ENCODE data around the gene HNRNPUL2.

Gene HNRNPUL2

DNA sequence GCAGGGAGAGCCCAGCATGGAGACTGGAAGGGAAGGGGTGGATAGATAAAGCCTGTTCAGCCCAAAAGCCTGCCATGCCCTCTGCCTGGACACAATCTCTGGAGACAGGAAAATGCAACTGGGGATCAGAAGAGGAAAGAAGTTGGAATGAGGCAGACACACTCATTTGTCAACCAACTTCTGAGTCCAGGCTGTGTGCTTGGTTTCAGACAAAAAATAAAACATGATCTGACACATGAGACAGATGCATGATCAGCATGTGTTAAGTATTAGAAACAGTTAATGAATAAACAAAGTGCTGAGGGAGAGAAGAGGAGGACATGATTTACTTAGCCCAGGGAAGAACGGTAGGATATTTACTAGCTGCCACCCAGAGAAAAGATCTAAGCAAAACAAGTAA is 38.8 kb downstream of the HNRNPUL2 start:
- H3K4me3 ChIP-seq (ENCODE audit: low read depth in 1 of 2, low read length in 2 of 2): no peak overlapping the region
- no peaks in the 10 kb centered on the region for H3K9me3 ChIP-seq (ENCODE audit: insufficient read depth, low read length, severe bottlenecking)
- no peak overlapping the region; the same call in 1 of the 2 replicates for H3K27ac ChIP-seq (ENCODE audit: low read length)
- no peak for DNase-seq
- H3K27me3 ChIP-seq (ENCODE audit: insufficient read depth, low read length, poor library complexity): no peaks in the 10 kb centered on the region
- TF ChIP-seq CTCF (IDR thresholded peaks at IDR 0.05; ENCODE audit: borderline replicate concordance, extremely low read depth, low read length, poor library complexity, severe bottlenecking) (no peak), EZH2 (IDR thresholded peaks at IDR 0.05; ENCODE audit: borderline replicate concordance, low read depth, low read length, severe bottlenecking) (no peak)
- no peaks in the 10 kb centered on the region for H3K79me2 ChIP-seq (ENCODE audit: insufficient read depth, low read length)
- no peaks in the 10 kb centered on the region for H3K4me1 ChIP-seq (ENCODE audit: insufficient read depth, low read length)
- no peak overlapping the region for H2AFZ ChIP-seq (ENCODE audit: low read depth, low read length)
- ATAC-seq (ENCODE audit: insufficient read depth, low read depth): no peak
- H3K4me2 ChIP-seq (ENCODE audit: insufficient read depth, low read length): no peak overlapping the region
- peaks cover 32% of the 10 kb centered on the region for H3K36me3 ChIP-seq (ENCODE audit: insufficient read depth, low read length)
- no peak overlapping the region for H3K9ac ChIP-seq (ENCODE audit: low read depth, low read length)
- no peaks in the 10 kb centered on the region for H4K20me1 ChIP-seq (ENCODE audit: insufficient read depth, low read length)

GRCh38 chr11:62687508-62688396 is 39.5 kb downstream of the HNRNPUL2 start:
- DNase-seq (no peak), ATAC-seq (ENCODE audit: insufficient read depth, low read depth) (no peak)
- H3K4me1 ChIP-seq (ENCODE audit: insufficient read depth, low read length): no peaks in the 10 kb centered on the region
- H3K9ac ChIP-seq (ENCODE audit: low read depth, low read length): no peak overlapping the region
- peaks cover 26% of the 10 kb centered on the region for H3K36me3 ChIP-seq (ENCODE audit: insufficient read depth, low read length)
- H3K27me3 ChIP-seq (ENCODE audit: insufficient read depth, low read length, poor library complexity): no peaks in the 10 kb centered on the region
- no peaks in the 10 kb centered on the region for H3K79me2 ChIP-seq (ENCODE audit: insufficient read depth, low read length)
- TF ChIP-seq CTCF (IDR thresholded peaks at IDR 0.05; ENCODE audit: borderline replicate concordance, extremely low read depth, low read length, poor library complexity, severe bottlenecking) (no peak), EZH2 (IDR thresholded peaks at IDR 0.05; ENCODE audit: borderline replicate concordance, low read depth, low read length, severe bottlenecking) (no peak)
- H3K4me3 ChIP-seq (ENCODE audit: low read depth in 1 of 2, low read length in 2 of 2): no peak overlapping the region
- H4K20me1 ChIP-seq (ENCODE audit: insufficient read depth, low read length): no peaks in the 10 kb centered on the region
- H3K27ac ChIP-seq (ENCODE audit: low read length): no peak overlapping the region; the same call in 1 of the 2 replicates
- H2AFZ ChIP-seq (ENCODE audit: low read depth, low read length): no peak overlapping the region
- no peak overlapping the region for H3K4me2 ChIP-seq (ENCODE audit: insufficient read depth, low read length)
- no peaks in the 10 kb centered on the region for H3K9me3 ChIP-seq (ENCODE audit: insufficient read depth, low read length, severe bottlenecking)

DNA sequence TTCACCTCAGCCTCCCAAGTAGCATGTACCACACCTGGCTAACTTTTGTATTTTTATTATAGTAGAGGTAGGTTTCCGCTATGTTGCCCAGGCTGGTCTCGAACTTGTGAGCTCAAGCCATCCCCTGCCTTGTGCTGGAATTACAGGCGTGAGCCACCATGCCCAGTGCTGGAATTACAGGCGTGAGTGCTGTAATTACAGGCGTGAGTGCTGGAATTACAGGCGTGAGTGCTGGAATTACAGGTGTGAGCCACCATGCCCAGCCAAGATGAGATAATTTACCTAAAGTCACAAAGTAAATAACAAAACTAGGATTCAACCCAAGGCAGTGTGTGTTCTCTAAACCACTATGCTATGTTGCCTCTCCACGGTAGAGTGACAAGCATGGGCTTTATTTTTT is 44.7 kb downstream of the HNRNPUL2 start:
- no peak for ATAC-seq (ENCODE audit: insufficient read depth, low read depth)
- Histone ChIP-seq H2AFZ (ENCODE audit: low read depth, low read length) (no peak overlapping the region), H3K27ac (ENCODE audit: low read length) (no peak overlapping the region), H4K20me1 (ENCODE audit: insufficient read depth, low read length) (peaks cover 3% of the 10 kb centered on the region; the same call in 1 of the 2 replicates), H3K9ac (ENCODE audit: low read depth, low read length) (no peak overlapping the region), H3K36me3 (ENCODE audit: insufficient read depth, low read length) (peaks cover 8% of the 10 kb centered on the region), H3K27me3 (ENCODE audit: insufficient read depth, low read length, poor library complexity) (no peaks in the 10 kb centered on the region), H3K4me1 (ENCODE audit: insufficient read depth, low read length) (peaks cover 18% of the 10 kb centered on the region), H3K4me2 (ENCODE audit: insufficient read depth, low read length) (no peak overlapping the region), H3K4me3 (ENCODE audit: low read depth in 1 of 2, low read length in 2 of 2) (no peak overlapping the region), H3K9me3 (ENCODE audit: insufficient read depth, low read length, severe bottlenecking) (no peaks in the 10 kb centered on the region), H3K79me2 (ENCODE audit: insufficient read depth, low read length) (peaks cover 17% of the 10 kb centered on the region)
- TF ChIP-seq EZH2 (IDR thresholded peaks at IDR 0.05; ENCODE audit: borderline replicate concordance, low read depth, low read length, severe bottlenecking): no peak
- no peak for TF ChIP-seq CTCF (IDR thresholded peaks at IDR 0.05; ENCODE audit: borderline replicate concordance, extremely low read depth, low read length, poor library complexity, severe bottlenecking)
- no peak for DNase-seq
